Mesothelial cell of epicardium (in vitro differentiated cells): ENCODE data around the gene LSM7. TPM values are rescaled to one million over a fixed set of nuclear protein-coding genes. Genes with fewer than 3 reads are reported as not detected.

ENCODE experiments used
- DNase-seq, 2 experiments: peaks; one replicate each; pipeline ENCODE4 v3.0.0; 2021; ENCODE audit warnings: low spot score in 2 of 2; ENCODE audit not compliant: unreplicated experiment in 2 of 2
- H3K27ac Mint-ChIP-seq: 2 replicates; pipeline ENCODE4 v1.8.0; 2021; ENCODE audit warnings: mixed read lengths
- H3K27me3 Mint-ChIP-seq: 2 replicates; pipeline ENCODE4 v1.8.0; 2021; ENCODE audit warnings: low read depth, mixed read lengths
- H3K36me3 Mint-ChIP-seq: 2 replicates; pipeline ENCODE4 v1.8.0; 2021; ENCODE audit warnings: mixed read lengths
- H3K4me1 Mint-ChIP-seq: 2 replicates; pipeline ENCODE4 v1.8.0; 2021; ENCODE audit warnings: mixed read lengths
- H3K4me3 Mint-ChIP-seq: 2 replicates; pipeline ENCODE4 v1.8.0; 2021; ENCODE audit warnings: mild to moderate bottlenecking, moderate library complexity, mixed read lengths
- H3K9me3 Mint-ChIP-seq: 2 replicates; pipeline ENCODE4 v1.8.0; 2021; ENCODE audit warnings: mixed read lengths
- total RNA-seq: library from RNA; stranded (reverse); gene quantifications from 3 replicates; pipeline ENCODE4 v1.2.1, GENCODE V29; 2021
- TF ChIP-seq, protein P1 (sequence below): fragments of 200-600 bp; sonication (generic); IDR thresholded peaks from one replicate; pipeline ENCODE4 v1.5.0; 2021; ENCODE audit warnings: antibody characterized with exemption; ENCODE audit not compliant: unreplicated experiment

LSM7 gene
- total RNA-seq, 1 donor from 2014 or later, result 141 TPM

DNA sequence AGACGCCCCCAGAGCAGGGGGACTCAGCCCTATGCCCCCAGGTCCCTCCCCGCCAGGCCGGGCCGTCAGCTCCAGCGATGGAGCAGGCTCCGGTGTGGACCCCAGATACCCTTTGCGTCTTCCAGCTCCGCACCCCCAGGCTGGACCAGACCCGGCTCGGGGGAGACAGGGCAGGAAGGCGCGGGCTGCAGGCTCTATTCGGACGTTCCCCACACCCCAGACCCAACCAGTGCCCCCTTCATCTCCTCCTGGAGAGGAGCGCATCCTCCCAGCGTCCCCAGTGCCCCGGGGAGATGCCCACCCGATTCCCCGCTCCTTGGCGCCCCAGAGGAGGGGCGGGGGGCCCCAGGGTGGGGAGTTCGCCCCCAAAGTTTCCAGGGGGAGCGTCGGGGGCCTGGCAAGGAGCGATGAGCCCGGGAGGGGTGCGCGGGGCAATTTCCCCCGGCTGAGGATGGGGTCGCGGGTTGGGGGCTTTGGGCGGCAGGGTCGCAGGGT lies 20.8 kb downstream of the LSM7 start:
- Mint-ChIP-seq H3K9me3 (peaks cover 3% of the 10 kb centered on the region), H3K4me3 (no peak overlapping the region), H3K27me3 (peaks cover 72% of the 10 kb centered on the region), H3K27ac (no peak overlapping the region), H3K4me1 (peaks cover 6% of the 10 kb centered on the region), H3K36me3 (no peaks in the 10 kb centered on the region)
- DNase-seq, result no peak
- TF ChIP-seq, protein P1, sequence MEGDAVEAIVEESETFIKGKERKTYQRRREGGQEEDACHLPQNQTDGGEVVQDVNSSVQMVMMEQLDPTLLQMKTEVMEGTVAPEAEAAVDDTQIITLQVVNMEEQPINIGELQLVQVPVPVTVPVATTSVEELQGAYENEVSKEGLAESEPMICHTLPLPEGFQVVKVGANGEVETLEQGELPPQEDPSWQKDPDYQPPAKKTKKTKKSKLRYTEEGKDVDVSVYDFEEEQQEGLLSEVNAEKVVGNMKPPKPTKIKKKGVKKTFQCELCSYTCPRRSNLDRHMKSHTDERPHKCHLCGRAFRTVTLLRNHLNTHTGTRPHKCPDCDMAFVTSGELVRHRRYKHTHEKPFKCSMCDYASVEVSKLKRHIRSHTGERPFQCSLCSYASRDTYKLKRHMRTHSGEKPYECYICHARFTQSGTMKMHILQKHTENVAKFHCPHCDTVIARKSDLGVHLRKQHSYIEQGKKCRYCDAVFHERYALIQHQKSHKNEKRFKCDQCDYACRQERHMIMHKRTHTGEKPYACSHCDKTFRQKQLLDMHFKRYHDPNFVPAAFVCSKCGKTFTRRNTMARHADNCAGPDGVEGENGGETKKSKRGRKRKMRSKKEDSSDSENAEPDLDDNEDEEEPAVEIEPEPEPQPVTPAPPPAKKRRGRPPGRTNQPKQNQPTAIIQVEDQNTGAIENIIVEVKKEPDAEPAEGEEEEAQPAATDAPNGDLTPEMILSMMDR, result no peak

DNA sequence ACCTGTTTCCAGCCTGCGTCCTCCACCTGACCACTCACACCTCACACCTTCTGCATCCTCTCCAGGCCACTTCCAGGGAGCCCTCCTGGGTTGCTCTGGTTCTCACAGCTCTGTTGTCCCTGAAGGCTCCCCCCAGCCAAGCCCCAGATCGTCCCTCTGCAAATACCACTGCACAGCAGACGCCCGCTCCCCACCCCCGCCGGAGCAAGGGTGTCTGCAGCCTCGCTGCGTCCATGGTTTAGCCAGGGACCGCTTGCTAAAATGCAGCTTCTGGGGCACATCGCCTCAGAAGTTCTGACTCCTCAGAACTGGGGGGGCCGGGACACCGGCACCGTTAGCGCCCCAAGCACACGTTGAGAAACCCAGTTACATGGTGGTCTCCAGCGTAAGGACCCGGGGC lies 21.4 kb downstream of the LSM7 start:
- Mint-ChIP-seq H3K4me1 (peaks cover 6% of the 10 kb centered on the region), H3K36me3 (no peaks in the 10 kb centered on the region), H3K27ac (no peak overlapping the region), H3K4me3 (peak overlapping the region; percentile 13), H3K27me3 (peaks cover 70% of the 10 kb centered on the region), H3K9me3 (peaks cover 3% of the 10 kb centered on the region)
- TF ChIP-seq, protein P1, result no peak
- DNase-seq, result no peak

DNA sequence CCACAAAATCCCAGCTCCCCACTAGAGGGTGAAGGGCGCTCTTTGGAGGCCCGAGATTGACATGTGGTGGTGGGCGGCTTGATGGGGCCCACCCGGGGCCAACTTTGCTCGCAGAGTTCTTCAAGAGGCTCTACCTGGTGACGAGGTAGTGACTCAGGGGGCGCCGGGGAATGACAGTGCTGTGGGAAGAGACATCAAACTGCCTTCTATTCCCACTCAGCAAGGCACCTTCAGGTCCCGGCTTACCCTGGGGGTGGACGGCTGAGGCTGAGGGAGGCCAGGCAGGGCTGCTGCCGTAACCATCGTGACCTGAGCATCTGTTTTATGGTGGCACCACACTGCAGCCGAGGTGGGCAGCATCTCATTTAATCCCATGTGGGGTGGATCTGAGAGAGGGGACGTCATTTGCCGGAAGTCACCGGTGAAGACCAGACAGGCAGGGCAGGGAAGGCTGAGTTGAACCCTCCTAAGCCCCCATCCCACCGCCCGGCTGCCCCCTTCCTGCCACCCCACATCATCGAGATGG lies 22.0 kb downstream of the LSM7 start:
- Mint-ChIP-seq H3K9me3 (peaks cover 3% of the 10 kb centered on the region), H3K27me3 (peaks cover 72% of the 10 kb centered on the region)

DNA sequence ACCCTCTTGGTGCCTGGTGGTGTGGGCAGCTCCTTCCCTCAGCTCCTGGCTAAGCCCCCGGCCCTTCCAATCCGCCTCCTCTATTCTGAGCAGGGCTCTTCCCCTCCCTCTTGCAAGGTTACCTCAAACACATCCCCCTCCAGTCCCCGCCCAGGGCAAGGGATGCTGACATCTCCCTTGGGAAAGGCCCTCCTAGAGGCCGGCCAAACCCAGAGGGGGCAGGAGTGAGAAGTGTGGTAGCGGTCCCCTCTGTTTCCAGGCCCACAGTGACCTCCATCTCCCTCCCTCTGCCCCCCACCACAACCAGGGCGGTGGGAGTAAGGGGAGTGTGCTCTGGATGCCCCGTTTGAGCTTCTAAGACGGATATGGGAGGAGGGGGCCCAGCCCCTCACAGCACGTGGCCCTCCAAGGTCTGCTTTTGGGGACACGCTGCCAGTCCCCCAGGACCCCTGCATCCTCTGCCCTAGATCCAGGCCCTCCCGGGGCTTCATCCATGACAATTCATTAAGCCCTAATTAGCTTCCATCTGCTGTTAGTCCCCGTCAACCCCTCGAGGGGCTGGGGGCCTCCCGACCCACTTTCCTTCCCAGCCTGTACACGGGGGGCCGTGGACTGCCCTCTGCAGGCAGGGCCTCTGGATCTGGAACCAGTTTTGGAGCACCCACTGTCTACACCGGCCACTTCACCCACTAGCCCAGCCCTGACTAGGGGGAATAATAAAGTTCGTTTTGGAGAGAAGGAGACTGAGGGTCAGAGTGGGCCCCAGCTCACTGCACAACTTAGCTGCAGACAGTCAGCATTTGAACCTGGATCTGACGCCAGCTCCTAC lies 22.7 kb downstream of the LSM7 start:
- TF ChIP-seq, protein P1, result no peak
- Mint-ChIP-seq H3K27ac (no peak overlapping the region), H3K4me1 (peaks cover 6% of the 10 kb centered on the region), H3K4me3 (no peak overlapping the region), H3K36me3 (no peaks in the 10 kb centered on the region), H3K9me3 (peaks cover 3% of the 10 kb centered on the region), H3K27me3 (peaks cover 73% of the 10 kb centered on the region)
- no peak for DNase-seq

More for the DNA sequence above, 22.0 kb downstream of the LSM7 start:
- Mint-ChIP-seq H3K4me3 (no peak overlapping the region), H3K36me3 (no peaks in the 10 kb centered on the region), H3K27ac (no peak overlapping the region), H3K4me1 (peaks cover 6% of the 10 kb centered on the region)
- no peak for DNase-seq
- TF ChIP-seq, protein P1, result no peak

DNA sequence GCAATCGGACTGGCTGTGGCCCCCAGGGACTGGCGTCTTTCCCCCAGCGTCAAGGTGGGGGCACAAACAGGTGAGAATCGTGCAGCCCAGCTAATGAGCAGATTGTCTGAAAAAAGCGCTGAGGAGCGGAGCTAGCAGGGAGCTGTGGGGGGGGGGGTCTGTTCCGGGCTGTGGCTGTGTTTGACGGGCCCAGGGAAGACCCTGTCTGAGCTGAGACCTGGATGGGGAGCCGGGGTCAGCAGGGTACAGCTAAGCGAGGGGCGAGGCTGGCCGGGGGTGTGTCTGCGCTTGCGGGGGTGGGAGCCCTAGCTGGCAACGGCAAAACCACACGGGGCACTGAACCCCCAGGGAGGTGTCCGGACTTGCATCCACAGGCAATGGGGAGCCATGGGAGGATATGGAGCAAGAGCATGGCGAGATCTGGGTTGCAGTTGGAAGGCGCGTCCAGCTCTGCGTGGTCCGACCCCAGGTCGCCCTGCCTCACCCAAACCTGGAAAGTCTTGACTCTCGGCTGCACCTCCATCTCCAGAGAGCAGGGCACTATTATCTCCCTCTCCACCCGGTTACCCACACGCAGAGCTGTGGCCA lies 25.1 kb downstream of the LSM7 start:
- DNase-seq, result no peak
- TF ChIP-seq, protein P1, result no peak
- H3K27me3 Mint-ChIP-seq, result peaks cover 52% of the 10 kb centered on the region
- peaks cover 3% of the 10 kb centered on the region for H3K9me3 Mint-ChIP-seq
- no peak overlapping the region for H3K4me3 Mint-ChIP-seq
- H3K27ac Mint-ChIP-seq, result no peak overlapping the region
- H3K4me1 Mint-ChIP-seq, result peaks cover 4% of the 10 kb centered on the region
- H3K36me3 Mint-ChIP-seq, result no peaks in the 10 kb centered on the region
